Keratinocyte (primary cell): Measurements from ENCODE around the gene EIF1AX.
"Not testable (repeated sequence)": the region's sequence is repeated elsewhere in the genome, so short reads cannot be mapped to it uniquely, and the experiment has no call there.

Experiments used
- CTCF ChIP-seq, 3 experiments: IDR thresholded peaks in 1 of 3; conservative IDR thresholded peaks in 1 of 3; optimal IDR thresholded peaks in 1 of 3; 2 replicates in 2 of 3; 3 replicates in 1 of 3; pipeline versions ENCODE3 to v1.5.1; 2011; ENCODE audit warnings: low read length in 3 of 3, mild to moderate bottlenecking in 3 of 3, moderate library complexity in 2 of 3, control low read depth in 1 of 3, inconsistent platforms in 1 of 3; ENCODE audit not compliant: insufficient read depth in 2 of 3; ENCODE audit errors: extremely low read depth in 1 of 3
- EZH2 ChIP-seq: IDR thresholded peaks from one replicate; pipeline ENCODE4 v1.6.1; 2012; ENCODE audit warnings: inconsistent platforms, mild to moderate bottlenecking, low read length, moderate library complexity

GRCh38 chrX:20127440-20127839 lies 14.2 kb downstream of the EIF1AX start:
- peak in 1 of 3 experiments; percentile 5 for TF ChIP-seq CTCF (optimal IDR thresholded peaks at IDR 0.05 in 1 of 3, IDR thresholded peaks at IDR 0.05 in 1 of 3, conservative IDR thresholded peaks at IDR 0.05 in 1 of 3; ENCODE audit: extremely low read depth in 1 of 3, insufficient read depth in 2 of 3, low read length in 3 of 3)
- not testable (repeated sequence) for TF ChIP-seq EZH2
